Activated T-cell treated with anti-CD3 and anti-CD28 coated beads for 4 hours (primary cell): ENCODE results near the gene PRAMEF33.
"Not testable (repeated sequence)": the region's sequence is repeated elsewhere in the genome, so short reads cannot be mapped to it uniquely, and the experiment has no call there.

Source experiments
- DNase-seq: peaks from one replicate; pipeline ENCODE4 v3.0.0-alpha.2; 2020

PRAMEF33 gene, protein sequence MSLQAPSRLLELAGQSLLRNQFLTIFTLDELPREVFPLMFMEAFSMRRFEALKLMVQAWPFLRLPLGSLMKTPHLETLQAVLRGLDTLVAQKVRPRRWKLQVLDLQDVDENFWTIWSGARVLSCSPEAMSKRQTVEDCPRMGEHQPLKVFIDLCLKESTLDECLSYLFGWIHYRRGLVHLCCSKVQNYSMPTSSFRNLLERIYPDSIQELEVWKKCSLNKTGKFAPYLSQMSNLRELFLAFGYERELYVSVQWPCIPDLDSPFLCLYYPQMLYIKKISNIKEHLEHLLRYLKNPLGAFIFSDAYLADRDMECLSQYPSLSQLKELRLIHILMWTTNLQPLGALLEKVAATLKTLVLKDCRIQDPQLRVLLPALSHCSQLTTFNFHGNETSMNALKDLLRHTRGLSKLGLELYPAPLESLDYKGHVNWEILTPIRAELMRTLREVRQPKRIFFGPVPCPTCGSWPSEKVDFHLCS

DNA sequence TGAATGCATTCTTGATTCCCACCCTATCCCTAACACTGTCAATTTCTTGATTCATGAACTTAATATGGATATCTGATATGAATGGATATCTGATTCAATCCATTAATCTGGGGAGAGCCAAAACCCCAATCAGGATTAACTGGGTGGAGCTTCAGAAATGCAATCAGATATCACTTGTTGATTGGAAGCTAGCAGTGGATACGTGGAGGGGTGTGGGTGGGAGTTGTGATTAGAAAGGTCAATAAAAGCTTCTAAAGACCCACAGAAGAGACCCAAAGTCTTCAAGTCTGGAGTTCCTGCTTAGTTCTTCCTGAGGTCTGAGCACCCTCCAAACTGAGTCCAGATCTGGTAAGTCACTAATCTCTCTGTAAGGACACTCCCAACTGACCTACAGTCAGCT lies at the start of gene PRAMEF33:
TSS of gene PRAMEF33 (plus strand) at position 301 of the 400 bp plus-strand sequence. CDS start 2,416 bp downstream, outside the sequence.
- DNase-seq = not testable (repeated sequence)

DNA sequence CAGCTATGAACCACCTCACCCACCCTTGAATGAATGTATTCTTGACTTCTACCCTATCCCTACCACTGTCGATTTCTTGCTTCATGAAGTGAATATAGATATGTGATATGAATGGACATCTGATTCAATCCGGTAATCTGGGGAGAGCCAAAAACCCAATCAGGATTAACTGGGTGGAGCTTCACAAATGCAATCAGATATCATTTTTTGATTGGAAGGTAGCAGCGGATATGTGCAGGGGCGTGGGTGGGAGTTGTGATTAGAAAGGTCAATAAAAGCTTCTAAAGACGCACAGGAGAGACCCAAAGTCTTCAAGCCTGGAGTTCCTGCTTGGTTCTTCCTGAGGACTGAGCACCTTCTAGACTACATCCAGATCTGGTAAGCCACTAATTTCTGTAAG lies 49.4 kb upstream of the PRAMEF33 start, which contains the start of gene PRAMEF5:
TSS of gene PRAMEF5 (plus strand) at position 301 of the 400 bp plus-strand sequence. CDS start 5,071 bp downstream, outside the sequence.
- not testable (repeated sequence) for DNase-seq

DNA sequence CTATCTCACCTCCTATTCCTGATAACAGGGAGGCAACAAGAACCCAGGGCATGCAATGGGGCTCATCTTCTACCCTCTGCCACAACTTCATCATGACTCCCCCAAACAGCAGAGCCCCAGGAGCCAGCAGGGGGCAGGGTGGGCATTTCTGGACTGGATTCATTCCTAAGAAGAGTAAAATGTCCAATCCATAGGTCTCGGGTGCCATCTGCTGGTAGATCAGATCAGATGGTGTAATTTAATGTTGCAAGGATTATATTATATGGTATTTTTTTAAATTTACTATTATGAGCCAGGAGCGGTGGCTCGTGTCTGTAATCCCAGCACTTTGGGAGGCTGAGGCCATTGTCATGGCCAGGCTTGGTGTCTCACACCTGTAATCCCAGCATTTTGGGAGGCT lies 38.2 kb upstream of the PRAMEF33 start:
- not testable (repeated sequence) for DNase-seq

DNA sequence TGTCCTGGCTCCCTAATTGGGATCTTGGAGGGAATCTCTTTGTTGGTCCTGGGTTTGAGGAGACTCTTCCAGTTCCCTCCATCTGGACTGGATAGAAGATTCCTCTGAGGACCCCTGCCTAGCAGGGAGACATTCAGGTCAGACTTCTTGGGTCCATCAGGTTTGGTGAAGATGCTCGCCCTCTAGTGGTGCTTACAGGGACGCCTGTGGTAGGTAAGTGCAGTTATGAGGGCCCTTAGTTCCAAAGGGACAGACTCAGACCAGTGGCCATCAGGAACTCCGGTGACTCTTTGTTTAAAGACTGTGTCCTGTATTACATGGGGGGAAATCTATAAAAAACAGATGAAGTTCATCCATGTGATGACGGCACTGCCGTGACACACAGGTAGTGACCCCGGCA lies 26.3 kb upstream of the PRAMEF33 start:
- DNase-seq = not testable (repeated sequence)

DNA sequence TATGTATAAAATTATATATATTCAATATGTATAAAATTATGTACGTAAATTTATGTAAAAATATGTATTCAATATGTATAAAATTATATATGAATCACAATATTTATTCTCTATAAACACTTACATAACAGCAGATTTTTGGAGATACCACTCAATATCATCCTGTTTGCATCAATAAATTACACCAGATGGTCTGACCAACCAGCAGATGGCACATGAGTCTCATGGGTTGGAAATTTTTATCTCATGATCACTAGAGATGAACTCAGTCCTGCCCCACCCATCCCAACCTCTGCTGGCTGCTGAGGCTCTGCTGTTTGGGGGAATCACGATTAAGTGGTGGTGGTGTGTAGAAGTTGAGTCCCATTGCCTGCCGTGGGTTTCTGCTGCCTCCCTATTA lies 23.7 kb upstream of the PRAMEF33 start:
- not testable (repeated sequence) for DNase-seq

DNA sequence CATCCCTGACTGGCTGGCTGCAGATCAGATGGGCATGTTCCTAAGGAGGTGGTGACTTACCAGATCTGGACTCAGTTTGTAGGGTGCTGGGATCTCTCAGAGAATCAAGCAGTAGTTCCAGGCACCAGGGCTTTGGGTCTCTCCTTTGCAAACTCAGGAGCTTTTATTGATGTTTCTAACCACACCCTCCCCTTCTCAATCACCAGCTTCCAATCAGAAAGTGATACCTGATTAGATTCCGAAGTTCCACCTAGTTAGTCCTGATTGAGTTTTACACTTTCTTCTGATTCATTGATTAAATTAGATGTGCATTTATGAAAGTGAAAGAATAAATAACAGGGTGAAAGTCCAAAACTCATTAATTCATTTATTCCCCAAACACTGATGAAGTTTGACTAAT lies 18.3 kb upstream of the PRAMEF33 start, which contains the start of gene PRAMEF8:
TSS of gene PRAMEF8 (minus strand) at position 101 of the 400 bp plus-strand sequence. CDS start 1,046 bp downstream, outside the sequence.
- DNase-seq = not testable (repeated sequence)

DNA sequence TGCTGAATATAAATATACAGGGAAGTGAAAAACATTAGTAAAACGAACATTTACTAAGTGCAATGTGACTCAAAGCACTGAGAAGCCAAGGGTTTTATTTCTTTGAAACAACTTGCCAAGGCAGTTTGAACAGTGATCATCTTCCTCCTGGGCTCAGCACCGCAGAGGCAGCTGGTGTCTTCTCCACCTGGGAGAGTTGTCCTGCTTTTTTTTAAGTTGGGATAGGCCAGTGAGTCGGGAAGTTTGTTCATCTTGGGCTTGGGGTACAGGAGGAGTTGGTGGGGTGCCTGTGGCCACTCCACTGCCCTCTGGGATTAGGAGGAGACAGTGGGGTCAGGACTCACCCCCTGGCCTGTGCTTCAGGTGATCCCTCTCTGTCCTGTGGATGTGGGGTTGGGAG lies 14.3 kb upstream of the PRAMEF33 start:
- not testable (repeated sequence) for DNase-seq

DNA sequence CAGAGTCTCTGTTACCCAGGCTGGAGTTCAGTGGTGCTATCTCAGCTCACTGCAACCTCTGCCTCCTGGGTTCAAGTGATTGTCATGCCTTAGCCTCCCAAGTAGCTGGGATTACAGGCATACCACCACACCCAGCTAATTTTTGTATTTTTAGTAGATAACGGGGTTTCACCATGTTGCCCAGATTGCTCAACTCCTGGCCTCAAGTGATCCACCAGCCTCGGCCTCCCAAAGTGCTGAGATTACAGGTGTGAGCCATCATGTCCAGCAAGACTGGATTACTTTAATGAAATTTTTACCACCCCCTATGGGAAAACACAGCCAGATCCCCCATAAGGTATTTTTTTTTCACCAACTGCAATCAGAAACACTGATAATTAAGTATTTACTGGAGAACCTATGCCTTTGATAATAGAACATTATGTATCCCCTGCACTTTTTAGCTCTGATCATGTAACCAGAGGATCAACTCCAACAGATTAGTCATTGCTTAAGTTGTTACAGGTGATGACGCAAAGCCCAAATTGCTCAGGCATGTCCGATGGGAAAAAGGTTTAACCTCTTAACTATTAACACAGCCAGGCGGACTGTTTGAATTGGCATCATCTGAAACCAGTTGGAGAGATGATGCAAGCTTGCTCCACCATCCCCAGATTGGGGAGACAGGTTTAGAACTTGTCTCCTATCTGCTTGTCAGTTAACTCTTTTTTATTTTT lies 6.0 kb upstream of the PRAMEF33 start:
- not testable (repeated sequence) for DNase-seq

DNA sequence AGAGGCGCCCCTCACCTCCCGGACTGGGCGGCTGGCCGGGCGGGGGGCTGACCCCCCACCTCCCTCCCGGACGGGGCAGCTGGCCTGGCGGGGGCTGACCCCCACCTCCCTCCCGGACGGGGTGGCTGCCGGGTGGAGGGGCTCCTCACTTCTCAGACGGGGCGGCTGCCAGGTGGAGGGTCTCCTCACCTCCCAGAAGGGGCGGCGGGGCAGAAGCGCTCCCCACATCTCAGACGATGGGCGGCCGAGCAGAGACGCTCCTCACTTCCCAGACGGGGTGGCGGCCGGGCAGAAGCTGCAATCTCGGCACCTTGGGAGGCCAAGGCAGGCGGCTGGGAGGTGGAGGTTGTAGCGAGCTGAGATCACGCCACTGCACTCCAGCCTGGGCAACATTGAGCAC lies 4.6 kb upstream of the PRAMEF33 start:
- DNase-seq = not testable (repeated sequence)

DNA sequence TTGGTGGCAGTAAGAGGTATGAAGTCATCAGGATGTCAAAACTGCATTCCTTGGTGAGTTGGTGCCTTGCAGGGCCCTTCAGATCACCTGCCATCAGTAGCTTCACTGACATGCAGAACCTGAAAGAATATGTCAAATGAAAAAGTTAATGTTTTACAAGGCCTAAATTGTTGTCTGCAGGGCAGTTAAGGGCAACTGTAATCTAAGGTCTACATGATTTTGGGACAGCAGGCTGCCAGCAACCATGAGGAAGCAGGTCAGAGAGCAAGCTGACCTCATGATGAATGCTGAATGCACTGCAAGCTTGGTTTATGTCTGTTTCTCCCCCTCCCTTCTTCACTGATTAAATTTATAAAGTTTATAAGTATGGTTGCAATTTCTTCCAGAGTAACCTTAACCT lies 1.1 kb upstream of the PRAMEF33 start:
- not testable (repeated sequence) for DNase-seq

DNA sequence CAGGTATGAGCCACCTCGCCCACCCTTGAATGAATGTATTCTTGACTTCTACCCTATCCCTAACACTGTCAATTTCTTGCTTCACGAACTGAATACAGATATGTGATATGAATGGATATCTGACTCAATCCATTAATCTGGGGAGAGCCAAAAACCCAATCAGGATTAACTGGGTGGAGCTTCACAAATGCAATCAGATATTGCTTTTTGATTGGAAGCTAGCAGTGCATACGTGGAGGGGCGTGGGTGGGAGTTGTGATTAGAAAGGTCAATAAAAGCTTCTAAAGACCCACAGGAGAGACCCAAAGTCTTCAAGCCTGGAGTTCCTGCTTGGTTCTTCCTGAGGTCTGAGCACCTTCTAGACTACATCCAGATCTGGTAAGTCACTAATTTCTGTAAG lies 11.9 kb downstream of the PRAMEF33 start, which contains the start of gene PRAMEF15:
TSS of gene PRAMEF15 (plus strand) at position 301 of the 400 bp plus-strand sequence. CDS start 2,827 bp downstream, outside the sequence.
- DNase-seq = not testable (repeated sequence)

DNA sequence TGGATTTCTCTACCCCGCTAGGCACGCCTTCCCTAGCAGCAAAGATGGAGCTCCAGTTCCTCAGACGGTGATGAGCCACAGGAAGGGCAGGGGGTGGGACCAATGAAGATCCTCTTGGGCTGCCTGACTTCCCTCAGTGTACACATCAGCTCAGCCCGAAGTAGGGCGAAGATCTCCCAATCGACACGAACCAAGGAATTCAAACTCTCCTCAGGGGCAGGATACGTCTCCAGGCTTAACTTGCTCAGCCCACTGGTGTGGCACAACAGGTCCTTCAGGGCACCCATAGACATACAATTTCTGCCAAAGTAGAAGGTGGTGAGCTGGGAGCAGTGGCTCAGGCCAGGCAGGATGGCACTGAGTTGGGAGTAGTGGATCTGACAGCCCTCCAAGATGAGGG lies 39.2 kb downstream of the PRAMEF33 start:
- DNase-seq = not testable (repeated sequence)

DNA sequence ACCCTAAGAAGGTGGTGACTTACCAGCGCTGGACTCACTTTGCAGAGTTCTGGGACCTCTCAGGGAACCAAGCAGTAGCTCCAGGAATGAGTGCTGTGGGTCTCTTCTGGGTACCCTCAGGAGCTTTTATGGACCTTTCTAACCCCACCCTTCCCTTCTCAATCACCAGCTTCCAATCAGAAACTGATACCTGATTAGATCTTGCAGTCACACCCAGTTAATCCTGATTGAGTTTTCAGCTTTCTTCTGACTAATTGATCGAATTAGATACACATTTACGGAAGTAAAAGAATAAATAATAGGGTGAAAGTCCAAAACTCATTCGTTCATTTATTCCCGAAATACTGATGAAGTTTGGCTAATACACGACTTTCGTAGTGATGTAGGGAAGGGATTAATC lies 43.7 kb downstream of the PRAMEF33 start, which contains the start of gene PRAMEF14:
TSS of gene PRAMEF14 (minus strand) at position 101 of the 400 bp plus-strand sequence. CDS start 1,820 bp downstream, outside the sequence.
- DNase-seq = not testable (repeated sequence)

DNA sequence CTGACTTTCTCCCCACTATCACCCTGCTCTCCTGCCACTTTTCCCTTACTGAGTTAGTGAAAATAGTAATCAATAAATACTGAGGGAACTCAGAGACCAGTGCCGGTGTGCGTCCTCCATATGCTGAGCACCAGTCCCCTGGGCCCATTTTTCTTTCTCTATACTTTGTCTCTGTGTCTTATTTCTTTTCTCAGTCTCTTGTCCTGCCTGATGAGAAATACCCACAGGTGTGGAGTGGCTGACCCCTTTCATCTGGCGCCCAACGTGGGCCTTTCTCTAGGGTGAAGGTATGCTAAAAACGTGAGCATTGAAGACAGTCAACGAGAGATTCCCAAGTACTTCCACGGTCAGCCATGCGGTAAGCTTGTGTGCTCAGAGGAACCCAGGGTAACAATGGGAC lies 50.1 kb downstream of the PRAMEF33 start:
- not testable (repeated sequence) for DNase-seq

DNA sequence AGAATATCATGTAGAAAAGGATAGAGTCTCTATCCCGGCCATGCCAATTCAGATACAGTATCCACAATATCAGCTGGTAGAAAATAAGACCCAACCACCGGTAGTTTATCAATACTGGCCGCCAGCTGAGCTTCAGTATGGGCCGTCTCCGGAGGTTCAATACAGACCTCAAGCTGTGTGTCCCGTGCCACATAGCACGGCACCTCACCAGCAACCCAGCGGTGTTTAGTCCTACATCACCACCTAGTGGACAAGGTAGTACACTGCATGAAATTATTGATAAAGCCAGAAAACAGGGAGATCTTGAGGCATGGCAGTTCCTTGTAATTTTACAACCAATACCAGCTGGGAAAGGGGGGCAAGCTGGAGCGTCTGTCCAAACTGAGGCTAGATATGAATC lies 51.1 kb downstream of the PRAMEF33 start:
- DNase-seq = not testable (repeated sequence)

DNA sequence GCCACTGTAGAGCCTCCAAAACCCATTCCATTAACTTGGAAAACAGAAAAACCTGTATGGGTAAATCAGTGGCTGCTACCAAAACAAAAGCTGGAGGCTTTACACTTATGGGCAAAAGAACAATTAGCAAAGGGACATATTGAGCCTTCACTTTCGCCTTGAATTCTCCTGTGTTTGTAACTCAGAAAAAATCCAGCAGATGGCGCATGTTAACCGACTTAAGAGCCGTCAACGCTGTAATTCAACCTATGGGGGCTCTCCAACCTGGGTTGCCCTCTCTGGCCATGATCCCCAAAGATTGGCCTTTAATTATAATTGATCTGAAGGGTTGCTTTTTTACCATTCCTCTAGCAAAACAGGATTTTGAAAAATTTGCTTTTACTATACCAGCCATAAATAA lies 53.4 kb downstream of the PRAMEF33 start:
- not testable (repeated sequence) for DNase-seq
